Coronary artery (tissue), 2 donors: ENCODE results near the gene STAT5A.
A peak's percentile ranks its signal among the peaks of the same experiment; 100 is the strongest.

Experiments used
- DNase-seq: peaks from one replicate; pipeline ENCODE4 v3.0.0-alpha.2; 2017; ENCODE audit warnings: low spot score
- H3K27ac ChIP-seq, 2 donors: fragments of 200-600 bp; sonication (generic); one replicate each; pipeline ENCODE4 v1.5.1; 2016 to 2019
- H3K4me3 ChIP-seq: fragments of 200-600 bp; sonication (generic); 2 replicates; pipeline ENCODE4 v1.5.1; 2016; ENCODE audit warnings: mild to moderate bottlenecking, moderate library complexity
- TF ChIP-seq, protein P1 (sequence below): fragments of 200-600 bp; sonication (generic); IDR thresholded peaks from one replicate; pipeline ENCODE4 v1.5.1; 2019; ENCODE audit warnings: antibody characterized with exemption

STAT5A gene

DNA sequence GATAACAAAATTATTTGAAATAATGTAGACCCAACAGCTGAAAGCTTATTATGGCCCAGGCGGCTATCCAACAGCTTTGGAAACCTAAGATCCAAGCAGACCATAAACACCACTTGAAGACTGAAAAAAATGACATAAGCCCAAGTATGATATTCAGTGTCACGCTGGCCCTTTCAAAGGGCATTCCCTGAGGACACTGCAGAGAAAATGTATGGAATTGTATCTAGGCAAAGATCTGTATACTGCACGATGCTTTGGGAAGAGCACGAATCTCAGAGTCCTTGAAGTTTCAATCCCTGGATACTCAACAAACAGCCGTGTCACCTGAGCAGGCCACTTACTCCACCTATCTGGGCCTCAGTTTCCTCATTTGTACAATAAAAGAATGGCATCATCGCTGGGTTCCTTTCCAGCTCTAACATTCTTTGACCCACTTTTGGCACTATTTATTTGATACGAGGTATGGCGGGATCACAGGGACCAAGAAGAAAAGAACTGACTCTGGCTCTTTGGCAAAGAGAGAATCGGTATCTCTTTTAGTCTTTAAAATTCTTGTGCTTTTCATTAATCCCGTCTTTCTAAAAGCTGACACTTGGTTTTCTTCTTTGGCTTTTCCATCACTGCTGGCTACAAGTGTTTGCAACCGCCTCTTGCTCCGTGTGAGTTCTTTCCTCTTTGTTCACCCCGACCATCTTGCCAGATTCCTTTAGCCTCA is 13.3 kb upstream of the STAT5A start:
- peak overlapping the region; percentile 76 to 96 for H3K27ac ChIP-seq
- DNase-seq, result no peak
- TF ChIP-seq, protein P1, sequence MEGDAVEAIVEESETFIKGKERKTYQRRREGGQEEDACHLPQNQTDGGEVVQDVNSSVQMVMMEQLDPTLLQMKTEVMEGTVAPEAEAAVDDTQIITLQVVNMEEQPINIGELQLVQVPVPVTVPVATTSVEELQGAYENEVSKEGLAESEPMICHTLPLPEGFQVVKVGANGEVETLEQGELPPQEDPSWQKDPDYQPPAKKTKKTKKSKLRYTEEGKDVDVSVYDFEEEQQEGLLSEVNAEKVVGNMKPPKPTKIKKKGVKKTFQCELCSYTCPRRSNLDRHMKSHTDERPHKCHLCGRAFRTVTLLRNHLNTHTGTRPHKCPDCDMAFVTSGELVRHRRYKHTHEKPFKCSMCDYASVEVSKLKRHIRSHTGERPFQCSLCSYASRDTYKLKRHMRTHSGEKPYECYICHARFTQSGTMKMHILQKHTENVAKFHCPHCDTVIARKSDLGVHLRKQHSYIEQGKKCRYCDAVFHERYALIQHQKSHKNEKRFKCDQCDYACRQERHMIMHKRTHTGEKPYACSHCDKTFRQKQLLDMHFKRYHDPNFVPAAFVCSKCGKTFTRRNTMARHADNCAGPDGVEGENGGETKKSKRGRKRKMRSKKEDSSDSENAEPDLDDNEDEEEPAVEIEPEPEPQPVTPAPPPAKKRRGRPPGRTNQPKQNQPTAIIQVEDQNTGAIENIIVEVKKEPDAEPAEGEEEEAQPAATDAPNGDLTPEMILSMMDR, result no peak
- peak overlapping the region; percentile 99 for H3K4me3 ChIP-seq

DNA sequence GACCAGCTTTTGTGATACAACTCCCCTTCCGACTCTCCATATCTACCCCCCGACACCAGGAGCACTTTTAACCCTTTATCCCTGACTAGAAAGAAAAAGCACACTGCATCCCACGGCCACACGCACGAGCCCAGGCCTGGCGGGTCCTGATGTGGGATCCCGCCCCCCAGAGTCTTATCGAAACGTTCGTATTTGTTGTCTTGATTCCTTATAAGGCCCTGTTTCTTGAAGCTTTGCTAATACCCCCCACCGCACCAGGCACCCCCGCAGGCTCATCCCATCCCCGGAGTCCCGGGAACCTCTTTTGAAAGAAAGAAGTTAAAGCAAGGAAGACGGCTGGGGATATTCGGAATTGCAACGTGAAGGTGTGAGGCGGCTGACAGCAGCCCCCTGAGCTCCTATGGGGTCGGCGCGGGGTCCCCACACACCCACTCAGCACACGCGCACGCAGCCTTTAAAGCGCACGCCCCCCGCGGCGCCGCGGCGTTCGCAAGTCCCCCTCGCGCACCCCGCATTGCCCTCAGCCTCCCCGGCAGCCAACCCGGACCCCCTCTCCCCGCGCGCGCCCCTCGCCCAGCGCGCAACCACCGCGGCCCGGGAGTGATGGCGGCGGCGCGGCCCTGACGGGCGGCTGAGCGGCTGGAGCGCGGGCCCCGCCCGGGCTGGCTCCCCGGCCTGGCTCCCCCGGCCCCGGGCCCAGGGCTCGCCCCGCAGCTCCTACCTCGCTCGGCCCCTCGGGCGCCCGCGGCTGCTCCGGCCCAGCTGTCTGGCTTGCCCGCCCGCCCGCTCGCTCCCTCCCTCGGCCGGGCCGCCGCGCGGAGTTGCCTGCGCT is 12.6 kb upstream of the STAT5A start:
- DNase-seq, result no peak
- TF ChIP-seq, protein P1, result no peak
- peak overlapping the region; percentile 76 to 96 for H3K27ac ChIP-seq
- H3K4me3 ChIP-seq, result peak overlapping the region; percentile 99

DNA sequence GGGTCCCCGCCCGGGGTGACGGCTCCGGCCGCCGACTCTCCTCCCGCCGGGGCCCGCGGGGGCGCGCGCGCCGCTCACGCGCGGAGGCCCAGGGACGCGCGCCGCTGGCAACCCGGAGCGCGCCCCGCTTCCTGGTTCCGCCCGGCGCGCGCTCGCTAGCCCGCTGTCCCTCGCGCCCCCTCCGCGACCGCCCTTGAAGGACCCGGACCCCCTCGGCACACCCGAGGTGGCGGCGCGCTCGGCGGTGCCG is 12.0 kb upstream of the STAT5A start, which contains the start of gene STAT5B:
Gene STAT5B (minus strand): TSS at position 33 of the 250 bp plus-strand sequence. CDS start 44,264 bp downstream, outside the sequence.
- TF ChIP-seq, protein P1, result no peak
- Histone ChIP-seq H3K27ac (peak within 1 kb of the TSS; percentile 76 to 96), H3K4me3 (peak within 1 kb of the TSS; percentile 99)
- no peak for DNase-seq

DNA sequence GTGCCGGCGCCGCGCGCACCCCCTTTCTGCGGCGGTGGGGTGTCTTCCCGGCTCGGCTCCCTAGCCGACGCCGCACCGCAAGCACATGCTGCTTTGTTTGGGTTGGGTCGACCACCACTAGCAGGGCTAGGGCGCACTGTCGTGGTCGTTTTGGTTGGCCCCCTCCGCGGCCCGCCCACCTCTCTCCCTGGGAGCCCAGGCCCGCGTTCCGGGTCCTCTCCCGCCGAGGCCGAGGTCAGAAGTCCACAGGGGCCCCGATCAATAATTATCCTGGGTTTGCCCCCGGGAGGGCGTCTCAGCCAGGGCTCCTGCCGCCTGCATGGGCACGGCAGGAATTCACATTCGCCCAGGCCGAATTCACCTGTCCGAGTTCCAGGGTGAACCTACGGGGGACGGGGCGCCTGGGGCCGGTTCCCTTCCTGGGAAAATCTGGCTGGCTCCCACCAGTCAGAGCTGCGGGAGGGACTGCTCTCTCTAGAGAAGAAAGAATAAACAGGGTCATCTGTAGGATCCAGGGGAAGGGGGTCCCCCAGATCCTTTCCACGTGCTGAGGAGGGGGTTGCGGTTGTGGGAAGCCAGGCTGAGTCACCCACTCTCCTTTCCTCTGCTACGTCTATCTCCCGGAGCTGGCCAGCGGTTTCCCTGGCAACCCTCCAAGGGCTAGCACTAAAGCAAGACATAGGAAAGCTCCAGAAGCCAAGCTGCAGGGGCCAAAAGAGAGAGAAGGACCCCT is 11.5 kb upstream of the STAT5A start:
- no peak for DNase-seq
- TF ChIP-seq, protein P1, result no peak
- Histone ChIP-seq H3K27ac (peak overlapping the region; percentile 76 to 96), H3K4me3 (peak overlapping the region; percentile 99)

DNA sequence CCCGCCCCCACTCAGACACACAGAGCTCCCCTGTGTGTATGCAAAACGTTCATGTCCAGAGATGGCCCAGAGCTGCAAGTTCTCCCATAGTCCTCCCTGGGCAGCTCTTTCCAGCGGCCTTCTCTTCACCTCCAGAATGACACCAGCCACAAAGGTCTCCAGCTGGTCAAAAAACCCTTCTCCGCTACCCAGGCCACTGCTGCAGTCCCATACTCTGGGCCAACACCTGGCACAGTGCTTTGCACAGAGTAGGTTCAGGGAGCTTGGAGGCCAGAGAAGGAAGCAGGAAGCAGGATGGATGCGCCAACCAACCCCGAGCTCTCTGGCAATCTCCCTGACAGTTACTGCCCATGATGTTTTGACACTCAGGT is 11.0 kb upstream of the STAT5A start:
- Histone ChIP-seq H3K27ac (peak overlapping the region in 1 of 2 donors; percentile 96), H3K4me3 (peak overlapping the region; percentile 99)
- TF ChIP-seq, protein P1, result no peak
- no peak for DNase-seq

DNA sequence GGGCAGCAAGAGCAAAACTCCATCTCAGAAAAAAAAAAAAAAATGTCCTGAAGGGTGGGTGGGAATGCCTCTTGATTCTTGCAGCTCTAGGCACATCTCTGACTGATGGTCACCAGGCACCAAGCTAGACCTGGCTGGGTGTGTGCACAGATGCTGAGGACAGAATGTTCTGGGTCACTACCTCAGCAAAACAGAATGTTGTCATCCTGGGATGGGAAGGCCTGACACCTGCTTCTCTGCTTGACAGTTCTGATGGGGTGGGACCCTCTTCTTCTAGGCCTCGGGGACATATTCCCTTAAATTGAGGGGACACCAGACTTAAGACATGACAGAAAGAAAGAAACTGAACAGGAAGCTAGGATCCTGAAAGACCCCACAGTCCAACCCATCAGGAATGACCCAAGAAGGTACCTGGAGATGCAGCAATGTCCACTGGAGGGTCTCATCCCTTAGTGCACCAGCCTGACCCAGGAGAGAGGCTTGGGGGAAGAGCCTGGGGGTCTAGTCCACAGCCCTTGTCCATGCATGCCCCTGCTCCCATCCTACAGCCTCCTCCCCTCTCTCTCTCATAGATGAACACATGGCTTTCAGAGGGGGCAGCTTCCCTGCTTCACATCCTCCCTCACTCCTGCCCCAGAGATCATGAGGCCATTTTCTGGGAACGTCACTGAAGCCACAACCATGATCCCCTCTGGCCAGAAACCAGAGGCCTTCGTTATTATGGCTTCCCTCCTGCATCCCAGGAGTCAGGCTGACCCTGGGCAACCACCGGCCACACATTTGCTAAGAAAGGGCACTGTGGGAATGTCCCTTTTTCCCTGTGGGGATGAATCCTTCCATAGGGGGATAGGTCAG is 8.3 kb upstream of the STAT5A start:
- no peak overlapping the region for H3K27ac ChIP-seq
- no peak for DNase-seq
- TF ChIP-seq, protein P1, result no peak
- no peak overlapping the region for H3K4me3 ChIP-seq
